Activated CD4-positive, alpha-beta memory T cell treated with anti-CD3 and anti-CD28 coated beads, Interleukin-2, amount 10 ng/mL, durations not matched to agents 7 days and 5 days (primary cell): ENCODE data around the gene OR1B1. TPM values are rescaled to one million over a fixed set of nuclear protein-coding genes. Genes with fewer than 3 reads are reported as not detected.

ENCODE experiments used
- CTCF ChIA-PET: fragments of 350-600 bp; sonication (Branson Sonifier 250); formaldehyde crosslinking; loops from one replicate; lab custom pipeline; 2021; ENCODE audit warnings: antibody characterized with exemption, inconsistent platforms; lab: Charles Lee
- POLR2A ChIA-PET: fragments of 350-600 bp; sonication (Branson Sonifier 250); formaldehyde crosslinking; loops from one replicate; lab custom pipeline; 2021; ENCODE audit warnings: antibody characterized with exemption; lab: Charles Lee
- DNase-seq: peaks from one replicate; pipeline ENCODE4 v3.0.0-alpha.2; 2020
- H3K27ac Mint-ChIP-seq: one replicate; pipeline ENCODE4 v1.8.0; 2021; ENCODE audit warnings: mild to moderate bottlenecking, mixed read lengths
- H3K27me3 Mint-ChIP-seq: one replicate; pipeline ENCODE4 v1.8.0; 2021; ENCODE audit warnings: mixed read lengths
- H3K36me3 Mint-ChIP-seq: one replicate; pipeline ENCODE4 v1.8.0; 2021; ENCODE audit warnings: low read depth, mixed read lengths
- H3K4me1 Mint-ChIP-seq: one replicate; pipeline ENCODE4 v1.8.0; 2021; ENCODE audit warnings: mixed read lengths
- H3K4me3 Mint-ChIP-seq: one replicate; pipeline ENCODE4 v1.8.0; 2021; ENCODE audit warnings: mild to moderate bottlenecking, mixed read lengths
- H3K9me3 Mint-ChIP-seq: one replicate; pipeline ENCODE4 v1.8.0; 2021; ENCODE audit warnings: mixed read lengths
- total RNA-seq, 2 experiments: library from RNA; stranded (reverse); gene quantifications; one replicate each; pipeline ENCODE4 v1.2.3, GENCODE V29; 2021

Gene OR1B1
- total RNA-seq, 2 experiments from 2014 or later: not detected

DNA sequence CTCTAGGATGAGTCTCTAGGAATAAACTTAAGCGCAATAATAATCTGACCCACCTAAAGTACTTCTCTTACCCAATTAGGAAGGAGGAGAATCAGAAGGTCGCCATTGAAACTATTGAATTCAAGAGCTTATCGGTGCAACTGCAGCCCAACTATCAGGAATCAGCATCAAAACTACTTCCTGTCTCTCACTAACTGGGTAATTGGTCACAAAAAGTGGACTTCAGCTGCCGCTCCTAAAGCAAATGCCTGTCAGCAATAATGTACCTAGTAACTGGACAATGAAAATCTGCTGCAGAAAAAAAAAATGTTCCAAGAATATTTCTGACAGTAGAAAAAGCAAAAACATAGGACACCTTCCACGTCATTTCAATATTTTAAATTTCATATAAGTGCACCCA lies 77.6 kb downstream of the OR1B1 start:
- CTCF ChIA-PET: no interaction called here

More for the DNA sequence above, 77.6 kb downstream of the OR1B1 start:
- POLR2A ChIA-PET: no interaction called here
- Mint-ChIP-seq H3K4me1 (no peaks in the 10 kb centered on the region), H3K36me3 (no peaks in the 10 kb centered on the region), H3K27me3 (no peaks in the 10 kb centered on the region), H3K4me3 (no peak overlapping the region), H3K27ac (no peak overlapping the region), H3K9me3 (no peaks in the 10 kb centered on the region)
- no peak for DNase-seq

Other genes starting within 250 kb of the OR1B1 start
- not detected for gene OR1J1, start 179.7 kb downstream of the OR1B1 start, total RNA-seq
- not detected for gene OR1J2, start 146.8 kb downstream of the OR1B1 start, total RNA-seq
- gene OR1J4, start 138.5 kb downstream of the OR1B1 start, total RNA-seq: not detected
- not detected for gene OR1N1, start 130.3 kb downstream of the OR1B1 start, total RNA-seq
- not detected for gene OR1N2, start 104.5 kb downstream of the OR1B1 start, total RNA-seq
- not detected for gene OR1L8, start 74.2 kb downstream of the OR1B1 start, total RNA-seq
- not detected for gene OR1Q1, start 42.9 kb downstream of the OR1B1 start, total RNA-seq
- gene OR1L1, start 4.1 kb upstream of the OR1B1 start, total RNA-seq: not detected
- gene OR1L3, start 17.5 kb upstream of the OR1B1 start, total RNA-seq: not detected
- not detected for gene OR1L4, start 66.4 kb upstream of the OR1B1 start, total RNA-seq
- not detected for gene OR1L6, start 84.7 kb upstream of the OR1B1 start, total RNA-seq
- not detected for gene OR5C1, start 131.3 kb upstream of the OR1B1 start, total RNA-seq
- not detected for gene OR1K1, start 142.5 kb upstream of the OR1B1 start, total RNA-seq
- gene PDCL, start 171.0 kb upstream of the OR1B1 start, total RNA-seq: 10 to 100 TPM; 23.0 to 24.2 TPM
- gene RC3H2, start 247.7 kb upstream of the OR1B1 start, total RNA-seq: 10 to 100 TPM; 51.4 to 55.1 TPM